GM23338 (cell line): ENCODE data around the gene ARHGAP4. TPM values are rescaled to one million over a fixed set of nuclear protein-coding genes. Genes with fewer than 3 reads are reported as not detected.

Experiments used
- ATAC-seq: fragments of 200-7000 bp; cut with Tn5 transposase; 3 replicates; pipeline ENCODE4 v1.9.1; 2020
- DNase-seq: peaks from one replicate; pipeline ENCODE4 v3.0.0-alpha.2; 2015; ENCODE audit warnings: low spot score
- H2AFZ ChIP-seq: fragments of 200-600 bp; sonication (generic); 2 replicates; pipeline ENCODE4 v1.8.0; 2016; ENCODE audit warnings: antibody characterized with exemption, mild to moderate bottlenecking, moderate library complexity
- H3F3A ChIP-seq: fragments of 200-600 bp; sonication (generic); replicated peaks from 2 replicates; pipeline ENCODE4 v1.8.0; 2017; ENCODE audit warnings: antibody characterized with exemption, mixed run types, low read depth
- H3K27ac ChIP-seq: fragments of 200-600 bp; sonication (generic); 2 replicates; pipeline ENCODE4 v1.6.1; 2016; ENCODE audit warnings: low read depth
- H3K27me3 ChIP-seq: fragments of 200-600 bp; sonication (generic); 2 replicates; pipeline ENCODE4 v1.8.0; 2016; ENCODE audit warnings: mild to moderate bottlenecking, mixed run types, moderate library complexity; ENCODE audit not compliant: insufficient read depth
- H3K36me3 ChIP-seq: fragments of 200-600 bp; sonication (generic); 2 replicates; pipeline ENCODE4 v1.8.0; 2016; ENCODE audit warnings: mild to moderate bottlenecking; ENCODE audit not compliant: insufficient read depth
- H3K4me1 ChIP-seq: fragments of 200-600 bp; sonication (generic); 2 replicates; pipeline ENCODE4 v1.8.0; 2016; ENCODE audit warnings: mild to moderate bottlenecking, moderate library complexity; ENCODE audit not compliant: insufficient read depth
- H3K4me2 ChIP-seq: fragments of 200-600 bp; sonication (generic); 2 replicates; pipeline ENCODE4 v1.7.1; 2017; ENCODE audit warnings: mixed run types
- H3K4me3 ChIP-seq: fragments of 200-600 bp; sonication (generic); 2 replicates; pipeline ENCODE4 v1.6.1; 2016; ENCODE audit warnings: mixed run types
- H3K79me2 ChIP-seq: fragments of 200-600 bp; sonication (generic); replicated peaks from 2 replicates; pipeline ENCODE4 v1.8.0; 2017; ENCODE audit warnings: mild to moderate bottlenecking; ENCODE audit not compliant: insufficient read depth
- H3K9me2 ChIP-seq: fragments of 200-600 bp; sonication (generic); 2 replicates; pipeline ENCODE4 v1.8.0; 2017; ENCODE audit not compliant: insufficient read depth
- H4K20me1 ChIP-seq: fragments of 200-600 bp; sonication (generic); replicated peaks from 2 replicates; pipeline ENCODE4 v1.8.0; 2017; ENCODE audit warnings: mild to moderate bottlenecking; ENCODE audit not compliant: insufficient read depth
- H3K27ac Mint-ChIP-seq: 2 replicates; pipeline ENCODE4 v1.8.0; 2020; ENCODE audit warnings: inconsistent platforms, mild to moderate bottlenecking, moderate library complexity, mixed read lengths
- H3K27me3 Mint-ChIP-seq: 3 replicates; pipeline ENCODE4 v1.8.0; 2022; ENCODE audit warnings: low read depth, mild to moderate bottlenecking, moderate library complexity, mixed read lengths, inconsistent platforms; ENCODE audit not compliant: insufficient read depth, poor library complexity
- H3K36me3 Mint-ChIP-seq: 3 replicates; pipeline ENCODE4 v1.8.0; 2021; ENCODE audit warnings: low read depth, mild to moderate bottlenecking, inconsistent platforms, moderate library complexity, mixed read lengths
- H3K4me1 Mint-ChIP-seq: 3 replicates; pipeline ENCODE4 v1.8.0; 2020; ENCODE audit warnings: mild to moderate bottlenecking, inconsistent platforms, mixed read lengths
- H3K4me3 Mint-ChIP-seq: 3 replicates; pipeline ENCODE4 v1.8.0; 2021; ENCODE audit warnings: moderate library complexity, mild to moderate bottlenecking, inconsistent platforms, mixed read lengths
- H3K9me3 Mint-ChIP-seq: 3 replicates; pipeline ENCODE4 v1.8.0; 2020; ENCODE audit warnings: moderate library complexity, mild to moderate bottlenecking, inconsistent platforms, mixed read lengths
- CREB1 ChIP-seq: fragments of 250-450 bp; sonication (Bioruptor Pico); IDR thresholded peaks from 2 replicates; pipeline ENCODE4 v1.5.0; 2020; ENCODE audit warnings: low read depth, mild to moderate bottlenecking, moderate library complexity
- CTCF ChIP-seq, 2 experiments: fragments of 200-600 bp in 1 of 2; sonication (generic) in 1 of 2; conservative IDR thresholded peaks; 2 replicates each; pipeline versions ENCODE4 v1.5.1 to v1.6.1; 2016 to 2017; ENCODE audit warnings: antibody characterized with exemption in 2 of 2, low read depth in 2 of 2, mild to moderate bottlenecking in 2 of 2, moderate library complexity in 1 of 2
- ETS1 ChIP-seq: IDR thresholded peaks from 2 replicates; pipeline ENCODE4 v1.6.1; 2016; ENCODE audit warnings: antibody characterized with exemption
- EZH2 ChIP-seq: fragments of 200-600 bp; sonication (generic); IDR thresholded peaks from one replicate; pipeline ENCODE4 v1.8.0; 2017; ENCODE audit warnings: antibody characterized with exemption, mild to moderate bottlenecking, low read depth; ENCODE audit not compliant: unreplicated experiment
- EZH2phosphoT487 ChIP-seq: fragments of 200-600 bp; sonication (generic); IDR thresholded peaks from one replicate; pipeline ENCODE4 v1.8.1; 2018; ENCODE audit warnings: antibody characterized with exemption; ENCODE audit not compliant: unreplicated experiment
- JUNB ChIP-seq: IDR thresholded peaks from one replicate; pipeline ENCODE4 v1.6.1; 2016; ENCODE audit warnings: antibody characterized with exemption; ENCODE audit not compliant: unreplicated experiment
- NANOG ChIP-seq: IDR thresholded peaks from 2 replicates; pipeline ENCODE4 v1.6.1; 2016; ENCODE audit warnings: antibody characterized with exemption, borderline replicate concordance
- POLR2AphosphoS5 ChIP-seq: IDR thresholded peaks from 2 replicates; pipeline ENCODE4 v1.6.1; 2016; ENCODE audit warnings: antibody characterized with exemption, low read depth
- REST ChIP-seq: IDR thresholded peaks from one replicate; pipeline ENCODE4 v1.6.1; 2018; ENCODE audit warnings: antibody characterized with exemption; ENCODE audit not compliant: unreplicated experiment
- STAT1 ChIP-seq: IDR thresholded peaks from one replicate; pipeline ENCODE4 v1.6.1; 2016; ENCODE audit warnings: antibody characterized with exemption; ENCODE audit not compliant: unreplicated experiment
- ZNF114 ChIP-seq: fragments of 250-450 bp; sonication (Bioruptor Pico); IDR thresholded peaks from 2 replicates; pipeline ENCODE4 v1.5.0; 2020; ENCODE audit warnings: mild to moderate bottlenecking, moderate library complexity
- ZNF331 ChIP-seq: fragments of 250-450 bp; sonication (Bioruptor Pico); IDR thresholded peaks from 2 replicates; pipeline ENCODE4 v1.5.0; 2020; ENCODE audit warnings: low read depth, mild to moderate bottlenecking, moderate library complexity
- polyA plus RNA-seq: library from polyadenylated mRNA; unstranded; fragments of >200 nt; fragmentation: Nextera tagmentation; extraction: Ambion mirVana; gene quantifications from 2 replicates; pipeline ENCODE4 v1.2.1, GENCODE V29; 2016
- total RNA-seq: library from RNA; depleted of rRNA; stranded (reverse); fragments of >200 nt; shearing (Covaris generic); gene quantifications from 2 replicates; pipeline ENCODE4 v1.2.3, GENCODE V29; 2014

Gene ARHGAP4
- total and polyA plus RNA-seq, 2 experiments from 2014 or later, result 21.5 to 59.5 TPM

DNA sequence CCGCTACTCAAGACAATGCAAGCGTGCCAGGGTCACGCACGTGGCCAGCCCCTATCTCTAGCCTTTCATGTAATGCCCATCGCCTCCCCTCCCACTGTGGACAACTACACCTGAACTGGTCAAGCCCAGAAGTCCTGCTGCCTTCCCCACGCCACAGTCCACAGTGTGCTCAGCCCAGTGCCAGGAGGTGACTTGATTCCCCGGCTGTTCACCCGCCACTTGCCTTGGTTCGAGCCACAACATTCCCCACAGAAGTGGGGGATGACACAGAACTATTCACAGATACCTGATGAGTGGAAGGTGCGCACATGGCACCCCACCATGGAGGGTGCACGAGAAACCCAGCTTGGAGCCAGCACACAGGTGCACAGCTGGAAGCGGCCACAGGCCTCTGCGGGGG is 6.8 kb downstream of the ARHGAP4 start (continued):
- no peak for TF ChIP-seq ETS1
- TF ChIP-seq STAT1, result no peak

DNA sequence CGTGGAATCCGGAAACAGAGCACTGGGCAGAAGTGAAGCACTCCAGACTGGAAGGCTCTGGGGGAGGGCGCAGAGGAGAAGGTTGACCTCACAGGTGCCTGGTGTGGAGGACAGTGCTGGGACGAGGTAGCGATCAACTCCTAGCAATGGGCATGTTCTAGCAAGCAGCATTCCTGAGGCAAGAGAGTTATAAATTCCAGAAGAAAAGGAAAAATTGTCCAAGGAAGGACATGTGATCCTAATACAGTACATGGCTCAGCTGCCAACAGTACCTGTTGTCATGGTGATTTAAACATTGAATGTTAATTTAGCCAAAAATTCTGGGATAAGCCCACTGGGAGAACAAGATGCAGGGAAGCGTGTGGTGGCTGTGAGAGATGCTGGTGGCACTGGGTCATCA is 8.2 kb downstream of the ARHGAP4 start:
- Histone ChIP-seq H3K4me3 (no peak overlapping the region), H3F3A (no peaks in the 10 kb centered on the region), H3K36me3 (no peaks in the 10 kb centered on the region), H3K4me1 (no peaks in the 10 kb centered on the region), H3K27ac (no peak overlapping the region), H3K4me2 (no peak overlapping the region), H4K20me1 (no peaks in the 10 kb centered on the region), H3K27me3 (no peaks in the 10 kb centered on the region), H2AFZ (no peak overlapping the region), H3K79me2 (no peaks in the 10 kb centered on the region), H3K9me2 (no peaks in the 10 kb centered on the region)
- Mint-ChIP-seq H3K36me3 (peaks cover 25% of the 10 kb centered on the region), H3K4me1 (peaks cover 4% of the 10 kb centered on the region; the same call in 1 of the 3 replicates), H3K9me3 (no peaks in the 10 kb centered on the region; the same call in 2 of the 3 replicates), H3K27me3 (peaks cover 1% of the 10 kb centered on the region), H3K4me3 (no peak overlapping the region), H3K27ac (no peak overlapping the region)
- no peak for ATAC-seq
- DNase-seq, result no peak
- TF ChIP-seq EZH2phosphoT487, result no peak
- no peak for TF ChIP-seq STAT1
- no peak for TF ChIP-seq REST
- TF ChIP-seq ZNF114 (CRISPR knock-in tag), result no peak
- TF ChIP-seq CREB1 (CRISPR knock-in tag), result no peak
- TF ChIP-seq JUNB, result no peak
- TF ChIP-seq ETS1, result no peak
- TF ChIP-seq EZH2, result no peak

- DNase-seq (no peak), ATAC-seq (no peak)
- Histone ChIP-seq H3F3A (no peaks in the 10 kb centered on the region), H3K79me2 (no peaks in the 10 kb centered on the region), H4K20me1 (no peaks in the 10 kb centered on the region), H3K27ac (no peak overlapping the region), H3K4me2 (no peak overlapping the region), H3K9me2 (no peaks in the 10 kb centered on the region), H3K36me3 (no peaks in the 10 kb centered on the region), H3K27me3 (no peaks in the 10 kb centered on the region), H3K4me3 (no peak overlapping the region), H3K4me1 (no peaks in the 10 kb centered on the region), H2AFZ (no peak overlapping the region)
- H3K4me3 Mint-ChIP-seq, result no peak overlapping the region
- TF ChIP-seq CREB1 (CRISPR knock-in tag), result no peak
- no peak for TF ChIP-seq CTCF (conservative IDR thresholded peaks at IDR 0.05; ENCODE audit: low read depth in 2 of 2)
- TF ChIP-seq ZNF331 (CRISPR knock-in tag), result no peak
- no peak for TF ChIP-seq NANOG
- no peak for TF ChIP-seq EZH2
- no peak for TF ChIP-seq JUNB
- no peak for TF ChIP-seq POLR2AphosphoS5
- no peak for TF ChIP-seq ZNF114 (CRISPR knock-in tag)
- no peak for TF ChIP-seq STAT1
- H3K36me3 Mint-ChIP-seq, result peaks cover 27% of the 10 kb centered on the region
- no peaks in the 10 kb centered on the region; the same call in 2 of the 3 replicates for H3K9me3 Mint-ChIP-seq
- no peaks in the 10 kb centered on the region for H3K27me3 Mint-ChIP-seq
- no peaks in the 10 kb centered on the region; the same call in 2 of the 3 replicates for H3K4me1 Mint-ChIP-seq
- H3K27ac Mint-ChIP-seq, result no peak overlapping the region
Measured at GRCh38 chrX:153913701-153914100, 12.4 kb downstream of the ARHGAP4 start.
